Measurements from ENCODE around the gene FTSJ1. TPM values are rescaled to one million over a fixed set of nuclear protein-coding genes. Genes with fewer than 3 reads are reported as not detected.

The FTSJ1 gene
- total RNA-seq, 1 donor, result 53.5 TPM

GRCh38 chrX:48467281-48467761, 8.7 kb upstream of the FTSJ1 start:
- no peak for DNase-seq (ENCODE audit: low read depth)
- no peak for TF ChIP-seq CTCF (IDR thresholded peaks at IDR 0.05; ENCODE audit: insufficient read depth, low read depth, low read length)
- H3K4me3 ChIP-seq (ENCODE audit: low read depth, low read length), result no peak overlapping the region

- TF ChIP-seq CTCF (IDR thresholded peaks at IDR 0.05; ENCODE audit: insufficient read depth, low read depth, low read length), result no peak
- peak overlapping the region; percentile 30 for H3K4me3 ChIP-seq (ENCODE audit: low read depth, low read length)
- no peak for DNase-seq (ENCODE audit: low read depth)
These were observed 7.7 kb upstream of the FTSJ1 start for GRCh38 chrX:48468247-48468671.

- TF ChIP-seq CTCF (IDR thresholded peaks at IDR 0.05; ENCODE audit: insufficient read depth, low read depth, low read length), result no peak
- no peak for DNase-seq (ENCODE audit: low read depth)
- H3K4me3 ChIP-seq (ENCODE audit: low read depth, low read length), result peak overlapping the region; percentile 9
These were observed 7.0 kb upstream of the FTSJ1 start for GRCh38 chrX:48468693-48469691.

- H3K4me3 ChIP-seq (ENCODE audit: low read depth, low read length), result no peak within 1 kb of the TSS
These were observed 5.7 kb upstream of the FTSJ1 start, which contains the start of gene SLC38A5 for GRCh38 chrX:48470110-48470832. SLC38A5 (minus strand) TSS chrX:48470260; CDS start chrX:48467924, 2,336 bp downstream.

GRCh38 chrX:48470833-48471118, 5.2 kb upstream of the FTSJ1 start:
- no peak for TF ChIP-seq CTCF (IDR thresholded peaks at IDR 0.05; ENCODE audit: insufficient read depth, low read depth, low read length)
- H3K4me3 ChIP-seq (ENCODE audit: low read depth, low read length), result no peak overlapping the region
- DNase-seq (ENCODE audit: low read depth), result no peak

More at GRCh38 chrX:48470110-48470832, 5.7 kb upstream of the FTSJ1 start, which contains the start of gene SLC38A5:
- TF ChIP-seq CTCF (IDR thresholded peaks at IDR 0.05; ENCODE audit: insufficient read depth, low read depth, low read length), result no peak
- DNase-seq (ENCODE audit: low read depth), result no peak

GRCh38 chrX:48471504-48471903, 4.5 kb upstream of the FTSJ1 start:
- H3K4me3 ChIP-seq (ENCODE audit: low read depth, low read length), result no peak overlapping the region
- no peak for DNase-seq (ENCODE audit: low read depth)
- TF ChIP-seq CTCF (IDR thresholded peaks at IDR 0.05; ENCODE audit: insufficient read depth, low read depth, low read length), result no peak

Data from fibroblast of villous mesenchyme (primary cell).